K562 treated with DMSO at 1 percent for 24 hours (cell line): ENCODE results near the gene CD3E. TPM values are rescaled to one million over a fixed set of nuclear protein-coding genes. Genes with fewer than 3 reads are reported as not detected.

Experiments
- total RNA-seq: library from RNA; unstranded; fragments of 300-600 nt; gene quantifications from 2 replicates; pipeline ENCODE4 v1.2.3, GENCODE V29; 2022; ENCODE audit warnings: low read depth; ENCODE audit not compliant: insufficient read depth

CD3E gene
- total RNA-seq: 0.80 and 2.2 TPM in 2 replicates

GRCh38 chr11:118304568-118305248 lies at the start of gene CD3E:
Gene CD3E, plus strand, starts transcription at chr11:118304730. Its CDS starts 223 bp downstream, at chr11:118304953.

GRCh38 chr11:118263695-118264568 lies 40.6 kb upstream of the CD3E start, which contains the start of gene MPZL2:
Gene MPZL2, minus strand, starts transcription at chr11:118264297. Its CDS starts 144 bp downstream, at chr11:118264153.

DNA sequence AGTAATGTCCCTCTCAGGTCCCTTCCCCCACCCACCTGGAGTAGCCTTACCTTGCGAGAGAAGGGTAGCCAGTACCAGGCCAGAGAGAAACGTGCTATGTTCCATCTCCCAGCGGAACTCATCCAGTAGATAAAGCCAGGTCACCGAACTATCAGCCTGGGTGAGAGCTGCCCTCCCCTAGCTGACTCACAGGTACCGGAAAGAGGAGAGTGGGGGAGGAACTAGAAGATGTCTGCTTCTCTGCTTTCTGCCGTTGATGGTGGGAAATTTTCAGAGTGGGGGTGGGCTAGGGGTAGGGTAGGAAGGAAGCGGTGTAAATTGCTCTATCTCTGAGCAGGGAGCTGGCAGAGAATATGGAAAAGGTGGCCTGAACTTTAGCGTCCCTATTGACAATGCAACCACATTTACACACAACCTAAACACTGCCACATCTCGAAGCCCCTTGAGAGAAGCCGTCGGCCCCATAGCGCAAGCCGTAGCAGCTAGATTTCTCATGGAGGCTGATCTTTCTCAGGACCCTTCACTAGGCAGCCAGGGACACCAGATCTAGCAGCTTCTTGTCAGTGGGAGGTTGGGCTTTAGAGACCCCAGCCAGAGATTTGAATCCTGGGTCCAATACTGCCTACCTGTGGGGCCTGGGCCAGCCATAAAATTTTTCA lies 38.1 kb downstream of the CD3E start, which contains the start of gene CD3D:
CD3D (minus strand) TSS at position 203 of the 659 bp plus-strand sequence; CDS start at position 105, 98 bp downstream.

GRCh38 chr11:118343981-118344515 lies 39.5 kb downstream of the CD3E start, which contains the start of gene CD3G:
Gene CD3G, plus strand, starts transcription at chr11:118344344. Its CDS starts 80 bp downstream, at chr11:118344424.

GRCh38 chr11:118359295-118359958 lies 54.9 kb downstream of the CD3E start, which contains the start of gene UBE4A:
Gene UBE4A, plus strand, starts transcription at chr11:118359600. Its CDS starts 5,481 bp downstream, at chr11:118365081.

Other genes with a start within 250 kb of the CD3E start
- gene TMPRSS4, start 227.7 kb upstream of the CD3E start, total RNA-seq: 8.1 and 17.5 TPM in 2 replicates
- gene SMIM35, start 217.8 kb upstream of the CD3E start, total RNA-seq: 0.12 TPM in 1 of 2 replicates, not detected in the other
- 0.06 TPM in 1 of 2 replicates, not detected in the other for gene SCN4B, start 151.9 kb upstream of the CD3E start, total RNA-seq
- not detected in 2 replicates for gene SCN2B, start 128.1 kb upstream of the CD3E start, total RNA-seq
- 0.39 and 1.3 TPM in 2 replicates for gene JAML, start 79.7 kb upstream of the CD3E start, total RNA-seq
- gene MPZL3, start 52.4 kb upstream of the CD3E start, total RNA-seq: 2.7 and 4.1 TPM in 2 replicates
- 0.53 and 0.58 TPM in 2 replicates for gene MPZL2, start 40.4 kb upstream of the CD3E start, total RNA-seq
- 14.2 and 19.0 TPM in 2 replicates for gene CD3D, start 38.0 kb downstream of the CD3E start, total RNA-seq
- gene CD3G, start 39.6 kb downstream of the CD3E start, total RNA-seq: 0.19 and 0.28 TPM in 2 replicates
- gene UBE4A, start 54.9 kb downstream of the CD3E start, total RNA-seq: 16.9 and 18.6 TPM in 2 replicates
- gene ATP5MG, start 96.9 kb downstream of the CD3E start, total RNA-seq: 149 and 155 TPM in 2 replicates
- 17.9 and 18.5 TPM in 2 replicates for gene KMT2A, start 131.8 kb downstream of the CD3E start, total RNA-seq
- gene TTC36, start 222.7 kb downstream of the CD3E start, total RNA-seq: 3.9 and 5.3 TPM in 2 replicates
- gene TMEM25, start 226.5 kb downstream of the CD3E start, total RNA-seq: 11.7 and 17.1 TPM in 2 replicates